NCI-H128 (cell line): ENCODE data around the gene IL17REL.

Source experiments
- DNase-seq: peaks from one replicate; lab custom pipeline; 2025; ENCODE audit not compliant: unreplicated experiment; lab: John Stamatoyannopoulos, UW

Gene IL17REL

GRCh38 chr22:50046481-50047245, 34.1 kb upstream of the IL17REL start:
- DNase-seq, result no peak

GRCh38 chr22:50046019-50046415, 33.5 kb upstream of the IL17REL start:
- no peak for DNase-seq

- DNase-seq, result no peak
Measured at GRCh38 chr22:50045211-50046018, 32.9 kb upstream of the IL17REL start.

GRCh38 chr22:50044485-50045118, 32.0 kb upstream of the IL17REL start:
- no peak for DNase-seq

GRCh38 chr22:50041361-50042065, 28.9 kb upstream of the IL17REL start:
- DNase-seq, result no peak

GRCh38 chr22:50040717-50041116, 28.2 kb upstream of the IL17REL start:
- DNase-seq, result no peak

GRCh38 chr22:50039669-50040443, 27.3 kb upstream of the IL17REL start:
- no peak for DNase-seq

GRCh38 chr22:50035976-50036724, 23.6 kb upstream of the IL17REL start:
- no peak for DNase-seq

GRCh38 chr22:50035131-50035881, 22.7 kb upstream of the IL17REL start:
- no peak for DNase-seq

- DNase-seq, result no peak
Measured at GRCh38 chr22:50034126-50035081, 21.8 kb upstream of the IL17REL start.

- no peak for DNase-seq
Measured at GRCh38 chr22:50032941-50033601, 20.5 kb upstream of the IL17REL start.

GRCh38 chr22:50032109-50032871, 19.7 kb upstream of the IL17REL start:
- DNase-seq, result no peak

GRCh38 chr22:50031189-50032091, 18.9 kb upstream of the IL17REL start:
- no peak for DNase-seq

- peak; percentile 51 for DNase-seq
Measured at GRCh38 chr22:50030297-50031188, 18.0 kb upstream of the IL17REL start.
